ENCODE data around the gene DLEU7.

DLEU7 gene

DNA sequence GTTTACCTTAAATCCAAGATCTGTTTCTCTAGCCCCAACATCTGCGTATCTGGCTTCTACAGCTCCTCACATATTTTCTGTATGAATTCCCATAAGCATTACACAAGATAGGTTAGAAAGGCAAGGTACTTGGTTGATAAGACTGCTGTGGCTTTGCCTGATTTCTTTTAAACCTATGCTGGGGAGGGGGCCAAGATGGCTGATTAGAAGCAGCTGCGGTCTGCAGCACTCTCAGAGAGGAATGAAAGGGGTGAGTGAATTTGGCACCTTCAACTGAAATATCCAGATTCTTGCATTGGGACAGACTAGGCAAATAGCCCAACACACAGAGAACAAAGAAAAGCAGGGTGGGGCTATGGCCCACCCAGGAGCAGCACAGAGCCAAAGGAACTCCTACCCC is 12.2 kb upstream of the DLEU7 start:
- H3K4me1 Mint-ChIP-seq (ENCODE audit: low read depth), result no peaks in the 10 kb centered on the region
- H3K36me3 Mint-ChIP-seq, result peaks cover 28% of the 10 kb centered on the region
- no peak overlapping the region for H3K4me3 Mint-ChIP-seq
- H3K9me3 Mint-ChIP-seq (ENCODE audit: low read depth), result peaks cover 25% of the 10 kb centered on the region
- no peak overlapping the region for H3K27ac Mint-ChIP-seq
- peaks cover 9% of the 10 kb centered on the region for H3K27me3 Mint-ChIP-seq

DNA sequence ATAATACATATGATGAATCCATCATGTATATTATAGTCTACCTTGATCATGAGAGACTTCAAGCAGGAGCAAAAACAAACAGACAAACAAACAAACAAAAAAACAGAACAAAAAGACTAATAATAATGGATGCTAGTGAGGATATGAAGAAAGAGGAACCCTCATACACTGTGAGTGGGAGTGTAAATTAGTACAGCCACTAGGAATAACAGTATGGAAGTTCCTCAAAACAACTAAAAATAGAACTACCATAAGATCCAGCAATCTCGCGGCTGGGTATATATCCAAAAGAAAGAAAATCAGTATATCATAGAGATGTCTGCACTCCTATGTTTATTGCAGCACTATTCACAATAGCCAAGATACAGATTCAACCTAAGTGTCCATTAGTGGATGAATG is 7.0 kb upstream of the DLEU7 start:
- peaks cover 8% of the 10 kb centered on the region for H3K36me3 Mint-ChIP-seq
- peaks cover 10% of the 10 kb centered on the region for H3K4me1 Mint-ChIP-seq (ENCODE audit: low read depth)
- peaks cover 9% of the 10 kb centered on the region for H3K27me3 Mint-ChIP-seq
- H3K4me3 Mint-ChIP-seq, result no peak overlapping the region
- no peak overlapping the region for H3K27ac Mint-ChIP-seq
- no peaks in the 10 kb centered on the region for H3K9me3 Mint-ChIP-seq (ENCODE audit: low read depth)

GRCh38 chr13:50847501-50847900 is 4.0 kb upstream of the DLEU7 start:
- H3K36me3 Mint-ChIP-seq, result peaks cover 6% of the 10 kb centered on the region
- no peak overlapping the region for H3K4me3 Mint-ChIP-seq
- no peaks in the 10 kb centered on the region for H3K9me3 Mint-ChIP-seq (ENCODE audit: low read depth)
- H3K27me3 Mint-ChIP-seq, result peaks cover 6% of the 10 kb centered on the region
- peaks cover 12% of the 10 kb centered on the region for H3K4me1 Mint-ChIP-seq (ENCODE audit: low read depth)
- H3K27ac Mint-ChIP-seq, result no peak overlapping the region

- Mint-ChIP-seq H3K4me1 (ENCODE audit: low read depth) (peaks cover 13% of the 10 kb centered on the region), H3K9me3 (ENCODE audit: low read depth) (no peaks in the 10 kb centered on the region), H3K27ac (no peak overlapping the region), H3K4me3 (no peak overlapping the region), H3K27me3 (peaks cover 8% of the 10 kb centered on the region), H3K36me3 (peaks cover 6% of the 10 kb centered on the region)
Observed at GRCh38 chr13:50846861-50847475, 3.5 kb upstream of the DLEU7 start.

GRCh38 chr13:50845211-50845610 is 1.7 kb upstream of the DLEU7 start:
- no peaks in the 10 kb centered on the region for H3K9me3 Mint-ChIP-seq (ENCODE audit: low read depth)
- peaks cover 13% of the 10 kb centered on the region for H3K4me1 Mint-ChIP-seq (ENCODE audit: low read depth)
- peaks cover 12% of the 10 kb centered on the region for H3K27me3 Mint-ChIP-seq
- no peak overlapping the region for H3K27ac Mint-ChIP-seq
- H3K36me3 Mint-ChIP-seq, result peaks cover 9% of the 10 kb centered on the region
- no peak overlapping the region for H3K4me3 Mint-ChIP-seq

GRCh38 chr13:50844084-50844875 is 788 bp upstream of the DLEU7 start:
- no peak overlapping the region for H3K27ac Mint-ChIP-seq
- H3K4me3 Mint-ChIP-seq, result no peak overlapping the region
- H3K4me1 Mint-ChIP-seq (ENCODE audit: low read depth), result peaks cover 13% of the 10 kb centered on the region
- peaks cover 7% of the 10 kb centered on the region for H3K36me3 Mint-ChIP-seq
- peaks cover 10% of the 10 kb centered on the region for H3K27me3 Mint-ChIP-seq
- H3K9me3 Mint-ChIP-seq (ENCODE audit: low read depth), result no peaks in the 10 kb centered on the region

DNA sequence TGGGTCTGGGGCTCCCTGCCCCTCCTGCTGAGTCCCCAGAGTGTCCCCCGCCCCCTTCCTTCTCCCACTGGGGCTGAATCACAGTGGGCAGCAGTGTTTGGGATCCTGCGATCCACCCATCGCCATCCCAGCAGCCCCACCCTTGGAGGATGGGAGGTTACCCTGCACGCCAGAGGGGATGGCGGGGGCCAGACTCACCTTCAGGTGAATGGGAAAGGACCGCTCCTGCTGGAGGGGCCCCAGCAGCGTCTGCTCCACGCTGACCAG is 569 bp downstream of the DLEU7 start:
- Mint-ChIP-seq H3K4me3 (no peak overlapping the region), H3K27ac (no peak overlapping the region), H3K4me1 (ENCODE audit: low read depth) (peaks cover 13% of the 10 kb centered on the region), H3K36me3 (peaks cover 6% of the 10 kb centered on the region), H3K9me3 (ENCODE audit: low read depth) (no peaks in the 10 kb centered on the region), H3K27me3 (peaks cover 9% of the 10 kb centered on the region)

GRCh38 chr13:50842251-50842989 is 1.1 kb downstream of the DLEU7 start:
- H3K4me1 Mint-ChIP-seq (ENCODE audit: low read depth), result peaks cover 13% of the 10 kb centered on the region
- H3K4me3 Mint-ChIP-seq, result peak overlapping the region; percentile 4
- H3K9me3 Mint-ChIP-seq (ENCODE audit: low read depth), result no peaks in the 10 kb centered on the region
- peaks cover 9% of the 10 kb centered on the region for H3K27me3 Mint-ChIP-seq
- no peak overlapping the region for H3K27ac Mint-ChIP-seq
- peaks cover 3% of the 10 kb centered on the region for H3K36me3 Mint-ChIP-seq

GRCh38 chr13:50841786-50842185 is 1.7 kb downstream of the DLEU7 start:
- Mint-ChIP-seq H3K9me3 (ENCODE audit: low read depth) (no peaks in the 10 kb centered on the region), H3K36me3 (peaks cover 3% of the 10 kb centered on the region), H3K27me3 (peaks cover 9% of the 10 kb centered on the region), H3K27ac (no peak overlapping the region), H3K4me3 (no peak overlapping the region), H3K4me1 (ENCODE audit: low read depth) (peaks cover 9% of the 10 kb centered on the region)

DNA sequence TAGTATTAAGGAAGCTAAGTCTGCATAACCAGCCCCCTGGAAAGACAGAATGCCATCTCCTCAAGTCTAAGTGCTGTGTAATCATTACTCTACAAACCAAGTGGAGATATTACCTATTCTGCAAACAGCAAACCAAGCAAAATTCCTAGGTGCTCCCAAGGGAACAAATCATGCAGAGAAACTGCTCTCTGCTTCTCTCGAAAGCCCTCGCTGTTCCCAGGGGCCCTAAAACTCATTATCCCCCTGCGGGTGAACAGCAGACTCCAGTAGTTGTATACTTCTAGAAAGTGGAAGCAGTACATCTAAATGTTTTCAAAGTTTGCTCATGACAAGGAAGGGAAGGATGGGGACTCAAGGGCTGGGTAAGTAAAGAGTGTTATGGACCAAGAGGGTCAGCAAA is 3.2 kb downstream of the DLEU7 start:
- H3K4me1 Mint-ChIP-seq (ENCODE audit: low read depth), result peaks cover 3% of the 10 kb centered on the region
- H3K27ac Mint-ChIP-seq, result no peak overlapping the region
- H3K9me3 Mint-ChIP-seq (ENCODE audit: low read depth), result no peaks in the 10 kb centered on the region
- peaks cover 3% of the 10 kb centered on the region for H3K36me3 Mint-ChIP-seq
- peaks cover 9% of the 10 kb centered on the region for H3K27me3 Mint-ChIP-seq
- H3K4me3 Mint-ChIP-seq, result no peak overlapping the region

DNA sequence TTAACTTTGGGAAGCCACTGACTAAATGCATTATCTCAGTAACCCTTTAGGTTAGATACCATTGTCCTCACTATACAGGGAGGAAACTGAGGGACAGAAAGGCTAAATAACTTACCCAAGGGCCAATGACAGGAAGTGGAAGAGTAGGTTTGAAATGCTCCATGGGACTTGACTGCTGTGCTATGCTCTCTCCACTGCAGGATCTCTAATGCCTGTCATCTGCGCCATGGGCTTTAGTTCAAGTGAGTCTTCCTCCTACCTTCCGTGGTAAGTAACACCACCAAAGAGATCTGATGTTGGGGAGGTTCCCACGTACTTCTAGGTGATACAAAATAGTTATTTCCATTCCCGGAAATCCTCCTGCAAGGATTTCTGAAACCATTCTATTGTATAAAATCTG is 3.7 kb downstream of the DLEU7 start:
- peaks cover 9% of the 10 kb centered on the region for H3K27me3 Mint-ChIP-seq
- no peak overlapping the region for H3K4me3 Mint-ChIP-seq
- no peaks in the 10 kb centered on the region for H3K9me3 Mint-ChIP-seq (ENCODE audit: low read depth)
- H3K4me1 Mint-ChIP-seq (ENCODE audit: low read depth), result peaks cover 3% of the 10 kb centered on the region
- H3K27ac Mint-ChIP-seq, result no peak overlapping the region
- peaks cover 3% of the 10 kb centered on the region for H3K36me3 Mint-ChIP-seq

DNA sequence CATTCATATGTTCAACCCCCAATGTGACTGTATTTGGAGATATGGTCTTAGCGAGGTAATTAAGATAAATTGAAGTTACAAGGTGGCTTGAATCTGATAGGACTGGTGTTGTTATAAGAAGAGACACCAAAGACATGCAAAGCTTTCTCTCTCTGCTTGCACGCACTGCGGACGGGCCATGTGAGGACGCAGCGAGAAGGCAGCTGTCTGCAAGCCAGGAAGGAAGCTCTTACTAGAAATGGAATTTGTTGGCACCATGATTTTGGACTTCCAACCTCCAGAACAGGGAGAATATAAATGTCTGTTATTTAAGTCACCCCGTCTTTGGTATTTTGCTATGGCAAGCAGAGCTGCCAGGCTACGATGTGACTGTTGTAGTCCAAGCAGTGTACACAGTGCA is 4.8 kb downstream of the DLEU7 start:
- no peak overlapping the region for H3K27ac Mint-ChIP-seq
- H3K36me3 Mint-ChIP-seq, result peaks cover 5% of the 10 kb centered on the region
- H3K9me3 Mint-ChIP-seq (ENCODE audit: low read depth), result no peaks in the 10 kb centered on the region
- peaks cover 3% of the 10 kb centered on the region for H3K4me1 Mint-ChIP-seq (ENCODE audit: low read depth)
- peaks cover 8% of the 10 kb centered on the region for H3K27me3 Mint-ChIP-seq
- no peak overlapping the region for H3K4me3 Mint-ChIP-seq

DNA sequence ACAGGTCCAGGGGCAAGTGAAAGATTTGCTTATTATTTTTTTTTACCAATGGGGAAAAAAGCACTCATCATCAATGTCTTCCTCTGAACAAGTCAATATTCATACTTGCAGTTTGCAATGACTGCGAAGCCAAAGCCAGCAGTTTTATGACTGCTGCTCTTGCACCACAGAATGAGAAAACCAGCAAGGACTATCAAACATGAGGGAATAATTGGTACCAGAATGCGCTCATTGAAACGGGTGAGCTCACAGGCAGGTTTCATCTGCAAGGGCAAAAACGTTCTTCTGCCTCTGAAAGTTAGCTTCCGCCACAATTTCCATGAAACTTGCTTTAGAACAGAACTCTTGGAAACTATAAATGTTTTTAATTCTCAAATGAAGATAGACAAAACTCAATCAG is 5.5 kb downstream of the DLEU7 start:
- peaks cover 8% of the 10 kb centered on the region for H3K27me3 Mint-ChIP-seq
- H3K36me3 Mint-ChIP-seq, result peaks cover 8% of the 10 kb centered on the region
- H3K4me3 Mint-ChIP-seq, result no peak overlapping the region
- H3K9me3 Mint-ChIP-seq (ENCODE audit: low read depth), result no peaks in the 10 kb centered on the region
- no peak overlapping the region for H3K27ac Mint-ChIP-seq
- peaks cover 3% of the 10 kb centered on the region for H3K4me1 Mint-ChIP-seq (ENCODE audit: low read depth)

GRCh38 chr13:50831512-50831911 is 12.0 kb downstream of the DLEU7 start:
- H3K9me3 Mint-ChIP-seq (ENCODE audit: low read depth), result no peaks in the 10 kb centered on the region
- H3K27me3 Mint-ChIP-seq, result no peaks in the 10 kb centered on the region
- H3K4me1 Mint-ChIP-seq (ENCODE audit: low read depth), result peaks cover 1% of the 10 kb centered on the region
- H3K36me3 Mint-ChIP-seq, result peaks cover 5% of the 10 kb centered on the region
- no peak overlapping the region for H3K27ac Mint-ChIP-seq
- no peak overlapping the region for H3K4me3 Mint-ChIP-seq

DNA sequence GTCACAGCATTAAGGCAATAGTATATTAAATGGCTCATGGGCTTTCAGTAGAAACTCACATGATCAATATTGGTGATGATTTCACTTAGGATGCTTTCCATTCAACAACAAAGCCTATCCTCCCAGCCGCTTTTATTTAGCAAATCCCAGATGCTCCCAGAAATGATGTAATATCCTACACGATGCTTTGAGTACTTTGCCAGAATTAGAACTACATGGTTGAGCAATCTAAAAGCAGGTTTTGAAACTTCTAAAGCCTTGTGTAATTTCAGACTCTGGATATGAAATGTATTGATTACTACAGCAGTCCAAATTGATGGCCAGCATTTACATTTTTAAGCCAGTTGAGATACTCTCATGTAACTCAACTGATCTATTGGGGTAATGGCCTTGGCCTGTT is 13.6 kb downstream of the DLEU7 start:
- no peak overlapping the region for H3K4me3 Mint-ChIP-seq
- no peak overlapping the region for H3K27ac Mint-ChIP-seq
- peaks cover 5% of the 10 kb centered on the region for H3K36me3 Mint-ChIP-seq
- no peaks in the 10 kb centered on the region for H3K9me3 Mint-ChIP-seq (ENCODE audit: low read depth)
- H3K4me1 Mint-ChIP-seq (ENCODE audit: low read depth), result peaks cover 1% of the 10 kb centered on the region
- no peaks in the 10 kb centered on the region for H3K27me3 Mint-ChIP-seq

All from activated naive CD8-positive, alpha-beta T cell (primary cell).